Mesenchymal stem cell (in vitro differentiated cells and primary cell): ENCODE data around the gene DUSP14.

Source experiments
- DNase-seq: peaks from one replicate; pipeline ENCODE4 v3.0.0-alpha.2; 2013
- H2AFZ ChIP-seq: one replicate; pipeline ENCODE4 v1.6.1; 2013; ENCODE audit warnings: low read depth, mild to moderate bottlenecking, control low read depth, inconsistent platforms, low read length, moderate library complexity
- H2AK5ac ChIP-seq: 2 replicates; pipeline ENCODE4 v1.6.1; 2013; ENCODE audit warnings: low read length, moderate library complexity, mild to moderate bottlenecking, inconsistent platforms; ENCODE audit not compliant: severe bottlenecking
- H2BK120ac ChIP-seq: one replicate; pipeline ENCODE4 v1.6.1; 2013; ENCODE audit warnings: low read depth, mild to moderate bottlenecking, inconsistent platforms, low read length, moderate library complexity
- H2BK12ac ChIP-seq, 2 experiments: one replicate each; pipeline ENCODE4 v1.6.1; 2013; ENCODE audit warnings: inconsistent platforms in 2 of 2, low read length in 2 of 2, mild to moderate bottlenecking in 2 of 2, moderate library complexity in 2 of 2, control low read depth in 1 of 2
- H2BK15ac ChIP-seq: one replicate; pipeline ENCODE4 v1.6.1; 2013; ENCODE audit warnings: mild to moderate bottlenecking, low read depth, inconsistent platforms; ENCODE audit not compliant: poor library complexity, severe bottlenecking
- H2BK5ac ChIP-seq: 2 replicates; pipeline ENCODE4 v1.6.1; 2013; ENCODE audit warnings: low read depth, mild to moderate bottlenecking, low read length, control low read depth, inconsistent platforms; ENCODE audit not compliant: poor library complexity, severe bottlenecking
- H3K14ac ChIP-seq, 2 experiments: one replicate each; pipeline ENCODE4 v1.6.1; 2013; ENCODE audit warnings: inconsistent platforms in 2 of 2, low read length in 2 of 2, control low read depth in 1 of 2, mild to moderate bottlenecking in 1 of 2, moderate library complexity in 1 of 2
- H3K18ac ChIP-seq, 2 experiments: one replicate each; pipeline ENCODE4 v1.6.1; 2013; ENCODE audit warnings: inconsistent platforms in 2 of 2, low read length in 2 of 2, control low read depth in 1 of 2, low read depth in 1 of 2, mild to moderate bottlenecking in 1 of 2
- H3K23ac ChIP-seq, 2 experiments: one replicate each; pipeline ENCODE4 v1.6.1; 2013; ENCODE audit warnings: inconsistent platforms in 2 of 2, low read length in 2 of 2, mild to moderate bottlenecking in 2 of 2, moderate library complexity in 2 of 2, control low read depth in 1 of 2
- H3K27ac ChIP-seq: 2 replicates; pipeline ENCODE4 v1.5.1; 2013; ENCODE audit warnings: mild to moderate bottlenecking, moderate library complexity, low read length, control low read depth, inconsistent platforms; ENCODE audit not compliant: poor library complexity, severe bottlenecking
- H3K27me3 ChIP-seq, 2 experiments: 2 replicates each; pipeline versions ENCODE4 v1.6.1 to v1.7.0; 2013; ENCODE audit warnings: low read length in 2 of 2, mild to moderate bottlenecking in 2 of 2, moderate library complexity in 2 of 2, control low read depth in 1 of 2, inconsistent platforms in 1 of 2; ENCODE audit not compliant: control insufficient read depth in 1 of 2, insufficient read depth in 1 of 2
- H3K36me3 ChIP-seq, 2 experiments: 2 replicates each; pipeline versions ENCODE4 v1.6.1 to v1.7.0; 2013; ENCODE audit warnings: low read length in 2 of 2, control low read depth in 1 of 2, inconsistent platforms in 1 of 2, low read depth in 1 of 2, mild to moderate bottlenecking in 1 of 2; ENCODE audit not compliant: insufficient read depth in 2 of 2, control insufficient read depth in 1 of 2
- H3K4ac ChIP-seq, 2 experiments: one replicate each; pipeline ENCODE4 v1.6.1; 2013; ENCODE audit warnings: inconsistent platforms in 2 of 2, low read length in 2 of 2, mild to moderate bottlenecking in 2 of 2, moderate library complexity in 2 of 2, control low read depth in 1 of 2, low read depth in 1 of 2
- H3K4me1 ChIP-seq: 2 replicates; pipeline ENCODE4 v1.6.1; 2013; ENCODE audit warnings: low read depth, low read length, control low read depth; ENCODE audit not compliant: control insufficient read depth, insufficient read depth
- H3K4me2 ChIP-seq: 2 replicates; pipeline ENCODE4 v1.6.1; 2013; ENCODE audit warnings: low read length, mild to moderate bottlenecking, inconsistent platforms; ENCODE audit not compliant: poor library complexity, severe bottlenecking
- H3K4me3 ChIP-seq, 2 experiments: 2 replicates each; pipeline versions ENCODE4 v1.5.1 to v1.7.0; 2013; ENCODE audit warnings: low read length in 2 of 2, mild to moderate bottlenecking in 2 of 2, control low read depth in 1 of 2, low read depth in 1 of 2; ENCODE audit not compliant: insufficient read depth in 1 of 2
- H3K79me1 ChIP-seq: replicated peaks from 2 replicates; pipeline ENCODE4 v1.6.1; 2013; ENCODE audit warnings: mild to moderate bottlenecking, control low read depth, low read length, inconsistent platforms; ENCODE audit not compliant: poor library complexity, severe bottlenecking
- H3K9ac ChIP-seq: 2 replicates; pipeline ENCODE4 v1.7.0; 2013; ENCODE audit warnings: mild to moderate bottlenecking, low read length, moderate library complexity
- H3K9me3 ChIP-seq: 2 replicates; pipeline ENCODE4 v1.7.0; 2013; ENCODE audit warnings: mild to moderate bottlenecking, low read length; ENCODE audit not compliant: control insufficient read depth
- H4K8ac ChIP-seq: one replicate; pipeline ENCODE4 v1.6.1; 2013; ENCODE audit warnings: inconsistent platforms, mild to moderate bottlenecking, low read length, moderate library complexity
- H4K91ac ChIP-seq: one replicate; pipeline ENCODE4 v1.6.1; 2013; ENCODE audit warnings: mild to moderate bottlenecking, low read length, inconsistent platforms
- WGBS: methylation state at CpG from one replicate; pipeline ENCODE4 v1.1.7; 2013; ENCODE audit warnings: mixed read lengths; 5-methylcytosine and 5-hydroxymethylcytosine counted together

The DUSP14 gene

DNA sequence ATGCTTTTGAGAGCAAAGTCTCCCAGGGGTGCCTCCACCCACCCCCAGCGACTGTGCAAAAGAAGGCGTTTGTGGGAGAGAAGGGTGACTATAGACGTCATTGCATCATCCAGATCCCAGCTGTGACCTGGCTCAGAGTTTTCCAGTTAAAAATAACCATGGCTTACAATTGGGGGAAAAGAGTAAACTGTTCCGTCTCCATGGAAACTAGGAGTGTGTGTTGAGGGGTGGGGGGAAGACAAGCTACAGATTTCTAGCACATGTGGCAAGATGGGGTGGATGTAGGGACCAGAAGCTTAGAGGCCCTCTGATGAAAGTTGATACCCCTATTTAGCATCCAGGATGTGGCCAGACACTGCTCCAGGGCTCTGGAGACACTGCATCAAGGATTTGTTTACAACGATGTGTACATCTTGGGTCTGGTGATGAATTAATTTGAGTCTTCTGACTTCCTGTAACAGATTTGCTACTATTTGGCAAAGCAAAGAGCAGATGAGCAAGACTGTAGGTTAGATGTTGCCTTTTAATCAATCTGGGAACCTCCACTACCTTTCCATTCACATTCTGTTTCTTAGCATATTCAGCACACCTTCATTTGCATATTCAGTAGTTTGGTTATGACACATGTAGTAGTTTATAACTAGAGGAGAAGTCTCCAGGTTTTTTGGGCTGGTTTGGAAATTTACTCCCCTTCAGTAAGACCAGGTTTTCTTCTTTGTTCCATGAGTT lies 6.2 kb upstream of the DUSP14 start:
- Histone ChIP-seq H2BK120ac (no peak overlapping the region), H4K8ac (no peak overlapping the region), H2AFZ (no peak overlapping the region), H2BK5ac (no peak overlapping the region), H3K4me2 (no peak overlapping the region), H3K18ac (peak overlapping the region in 1 of 2 experiments; percentile 54), H3K14ac (no peak overlapping the region), H3K36me3 (peaks cover 0 to 19% of the 10 kb centered on the region in 2 experiments), H3K27me3 (no peaks in the 10 kb centered on the region), H3K79me1 (peaks cover 2% of the 10 kb centered on the region), H4K91ac (no peak overlapping the region), H3K9me3 (no peaks in the 10 kb centered on the region), H3K23ac (no peak overlapping the region), H3K9ac (peak overlapping the region; percentile 75), H2AK5ac (no peak overlapping the region), H3K4me3 (no peak overlapping the region), H2BK12ac (peak overlapping the region in 1 of 2 experiments; percentile 2), H3K4me1 (peaks cover 3% of the 10 kb centered on the region), H3K27ac (no peak overlapping the region), H3K4ac (no peak overlapping the region), H2BK15ac (no peak overlapping the region)
- peak; percentile 99 for DNase-seq
- 26% methylated on average over 5 of the region's 5 CpGs for WGBS

DNA sequence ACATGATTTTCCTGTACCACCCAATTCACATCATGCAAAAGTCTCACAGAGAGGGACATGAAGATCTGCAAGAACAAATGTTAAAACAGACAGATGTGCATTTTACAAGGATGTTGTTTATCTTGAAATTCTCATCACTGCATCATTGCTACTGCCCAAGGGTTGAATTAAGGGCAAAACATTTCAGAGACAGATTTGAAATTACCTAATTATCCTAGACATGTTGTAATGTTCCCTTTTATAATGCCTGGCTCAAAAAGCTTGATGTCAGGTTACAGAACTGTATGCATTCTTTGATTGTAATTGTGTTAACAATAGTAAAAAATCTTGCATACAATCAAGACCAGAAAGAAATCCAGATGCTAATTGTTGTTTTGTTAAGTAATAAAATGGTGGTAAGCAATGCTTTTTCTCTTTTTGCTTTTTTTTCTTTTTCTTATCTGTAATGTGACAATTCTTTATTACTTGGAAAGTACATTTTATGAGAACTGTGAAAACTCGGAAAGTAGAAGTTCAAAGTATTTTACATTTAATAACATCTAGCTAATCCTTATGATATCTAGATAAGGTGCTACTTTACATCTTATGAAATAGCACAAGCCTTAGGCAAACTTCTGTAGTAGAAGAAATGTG lies 3.6 kb upstream of the DUSP14 start:
- H3K14ac ChIP-seq, result no peak overlapping the region
- WGBS, result no CpG with 5 or more reads among the region's 1 CpG

DNA sequence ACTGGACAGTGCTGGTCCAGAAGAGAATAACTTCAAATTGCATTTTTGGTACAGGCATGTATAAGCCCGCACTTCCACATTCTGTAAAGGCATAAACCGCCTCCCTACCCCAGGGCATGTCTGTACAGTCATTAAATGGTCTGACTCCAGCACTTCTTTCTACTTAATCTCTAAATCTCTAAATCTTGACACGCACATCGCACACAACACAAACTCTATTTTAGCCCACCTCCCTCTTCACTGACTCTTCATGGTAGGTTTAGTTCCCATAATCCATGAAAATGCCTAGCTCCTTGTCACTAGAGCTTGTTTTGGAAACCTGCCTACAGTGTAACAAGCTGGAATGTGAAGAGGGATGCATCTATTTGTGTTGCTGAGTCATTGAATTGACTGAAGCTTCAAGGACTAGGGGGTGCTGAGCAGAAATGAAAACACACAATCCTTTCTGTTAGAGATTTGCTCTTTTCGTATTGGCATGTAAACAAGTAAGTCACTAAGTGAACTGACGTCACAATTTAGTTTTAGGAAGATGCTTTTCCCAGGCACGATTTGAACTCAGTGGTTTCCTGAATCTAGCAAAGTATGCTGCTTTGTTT lies 1.6 kb upstream of the DUSP14 start:
- H2BK12ac ChIP-seq, result peak overlapping the region in 1 of 2 experiments; percentile 47
- H3K9ac ChIP-seq, result peak overlapping the region; percentile 96
- H3K36me3 ChIP-seq, result no peaks in the 10 kb centered on the region
- H3K4me3 ChIP-seq, result peak overlapping the region in 1 of 2 experiments; percentile 88
- no peaks in the 10 kb centered on the region for H3K9me3 ChIP-seq
- H3K4me2 ChIP-seq, result peak overlapping the region; percentile 67
- H2AK5ac ChIP-seq, result no peak overlapping the region
- H2BK15ac ChIP-seq, result no peak overlapping the region
- H2BK5ac ChIP-seq, result no peak overlapping the region
- H2BK120ac ChIP-seq, result no peak overlapping the region
- peak overlapping the region; percentile 88 for H3K27ac ChIP-seq
- no peak overlapping the region for H4K91ac ChIP-seq
- H3K79me1 ChIP-seq, result no peaks in the 10 kb centered on the region
- H4K8ac ChIP-seq, result no peak overlapping the region
- no peak overlapping the region for H3K14ac ChIP-seq
- H3K4ac ChIP-seq, result no peak overlapping the region
- H3K18ac ChIP-seq, result no peak overlapping the region
- 29% methylated on average over 6 of the region's 7 CpGs for WGBS
- no peaks in the 10 kb centered on the region for H3K27me3 ChIP-seq
- DNase-seq, result peak; percentile 99
- no peak overlapping the region for H2AFZ ChIP-seq
- peaks cover 11% of the 10 kb centered on the region for H3K4me1 ChIP-seq
- H3K23ac ChIP-seq, result no peak overlapping the region

More for the DNA sequence above, 3.6 kb upstream of the DUSP14 start:
- Histone ChIP-seq H2BK15ac (no peak overlapping the region), H2BK12ac (no peak overlapping the region), H4K8ac (no peak overlapping the region), H3K36me3 (no peaks in the 10 kb centered on the region), H3K18ac (no peak overlapping the region), H2AFZ (no peak overlapping the region), H3K4me2 (no peak overlapping the region), H3K79me1 (no peaks in the 10 kb centered on the region), H3K4ac (no peak overlapping the region), H3K9me3 (no peaks in the 10 kb centered on the region), H2BK5ac (no peak overlapping the region), H3K4me1 (peaks cover 11% of the 10 kb centered on the region), H3K4me3 (no peak overlapping the region), H3K27ac (no peak overlapping the region), H3K23ac (no peak overlapping the region), H2BK120ac (no peak overlapping the region), H3K27me3 (no peaks in the 10 kb centered on the region), H2AK5ac (no peak overlapping the region), H3K9ac (no peak overlapping the region), H4K91ac (no peak overlapping the region)
- peak; percentile 40 for DNase-seq

DNA sequence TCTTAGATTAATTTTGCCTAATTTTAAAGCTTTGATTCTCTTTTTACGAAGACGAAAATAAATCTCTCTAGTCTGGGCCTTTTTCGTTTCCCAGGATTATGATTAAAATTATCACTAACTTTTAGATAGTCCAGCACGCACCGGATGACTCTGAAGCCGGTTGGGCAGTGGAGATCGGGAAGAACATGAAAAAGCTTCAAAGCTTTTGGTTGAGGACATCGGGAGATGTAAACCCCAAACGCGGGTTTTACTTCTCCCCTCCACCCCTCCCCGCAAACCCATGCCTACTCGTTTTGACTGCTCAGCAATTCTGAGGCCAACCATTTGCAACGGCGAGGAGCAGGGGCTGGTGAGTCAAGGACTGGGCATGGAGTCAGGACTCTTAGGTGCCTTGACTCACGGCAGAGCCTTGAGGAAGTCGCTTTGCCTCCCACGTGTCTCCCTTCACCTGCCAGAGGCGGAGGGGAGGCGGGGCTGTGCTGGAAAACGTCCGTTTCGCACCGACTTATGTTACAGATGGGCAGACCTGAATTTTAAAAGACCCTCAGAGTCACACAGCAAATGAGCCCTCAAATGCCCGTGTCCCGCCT lies 989 bp upstream of the DUSP14 start:
- no peak overlapping the region for H2AK5ac ChIP-seq
- peaks cover 11% of the 10 kb centered on the region for H3K4me1 ChIP-seq
- no peaks in the 10 kb centered on the region for H3K9me3 ChIP-seq
- no peak overlapping the region for H2AFZ ChIP-seq
- H3K27me3 ChIP-seq, result no peaks in the 10 kb centered on the region
- H3K79me1 ChIP-seq, result no peaks in the 10 kb centered on the region
- no peaks in the 10 kb centered on the region for H3K36me3 ChIP-seq
- H3K14ac ChIP-seq, result no peak overlapping the region
- H4K8ac ChIP-seq, result no peak overlapping the region
- H2BK5ac ChIP-seq, result no peak overlapping the region
- H4K91ac ChIP-seq, result no peak overlapping the region
- peak overlapping the region; percentile 77 to 88 for H3K4me3 ChIP-seq
- WGBS, result 5% methylated on average over 18 of the region's 25 CpGs
- DNase-seq, result peak; percentile 96
- peak overlapping the region in 1 of 2 experiments; percentile 96 for H3K4ac ChIP-seq
- peak overlapping the region; percentile 86 for H2BK15ac ChIP-seq
- H2BK12ac ChIP-seq, result peak overlapping the region; percentile 8 to 49
- H2BK120ac ChIP-seq, result peak overlapping the region; percentile 98
- peak overlapping the region; percentile 96 for H3K9ac ChIP-seq
- H3K18ac ChIP-seq, result peak overlapping the region; percentile 25 to 67
- peak overlapping the region; percentile 67 for H3K4me2 ChIP-seq
- peak overlapping the region; percentile 88 for H3K27ac ChIP-seq
- no peak overlapping the region for H3K23ac ChIP-seq
